Parathyroid adenoma (tissue), 2 donors: ENCODE data around the gene CCDC80.
A peak's percentile ranks its signal among the peaks of the same experiment; 100 is the strongest.

Experiments
- H2AFZ ChIP-seq: fragments of 300-600 bp; sonication (generic); one replicate; pipeline ENCODE4 v1.7.0; 2017; ENCODE audit warnings: antibody characterized with exemption, mild to moderate bottlenecking
- H3K27ac ChIP-seq: fragments of 300-600 bp; sonication (generic); one replicate; pipeline ENCODE4 v1.7.0; 2017
- H3K27me3 ChIP-seq: fragments of 300-600 bp; sonication (generic); one replicate; pipeline ENCODE4 v1.7.0; 2017; ENCODE audit warnings: low read length; ENCODE audit not compliant: control insufficient read depth, insufficient read depth
- H3K36me3 ChIP-seq: fragments of 300-600 bp; sonication (generic); one replicate; pipeline ENCODE4 v1.7.0; 2017; ENCODE audit warnings: low read length; ENCODE audit not compliant: control insufficient read depth, insufficient read depth
- H3K4me1 ChIP-seq: fragments of 300-600 bp; sonication (generic); one replicate; pipeline ENCODE4 v1.7.0; 2017; ENCODE audit warnings: control low read depth
- H3K4me2 ChIP-seq: fragments of 300-600 bp; sonication (generic); one replicate; pipeline ENCODE4 v1.7.0; 2017; ENCODE audit warnings: low read length
- H3K4me3 ChIP-seq: fragments of 300-600 bp; sonication (generic); one replicate; pipeline ENCODE4 v1.7.0; 2017; ENCODE audit warnings: low read depth, low read length
- H3K79me2 ChIP-seq: fragments of 300-600 bp; sonication (generic); one replicate; pipeline ENCODE4 v1.7.0; 2017; ENCODE audit warnings: control low read depth
- H3K9ac ChIP-seq: fragments of 300-600 bp; sonication (generic); one replicate; pipeline ENCODE4 v1.7.0; 2017; ENCODE audit warnings: mild to moderate bottlenecking
- H3K9me3 ChIP-seq: fragments of 300-600 bp; sonication (generic); one replicate; pipeline ENCODE4 v1.7.0; 2017; ENCODE audit warnings: low read length; ENCODE audit not compliant: control insufficient read depth
- CTCF ChIP-seq: fragments of 300-600 bp; sonication (generic); IDR thresholded peaks from one replicate; pipeline ENCODE4 v1.7.0; 2017; ENCODE audit warnings: antibody characterized with exemption, mild to moderate bottlenecking
- donor health status: primary hyperparathyroidism.

CCDC80 gene

GRCh38 chr3:112583105-112583504, 57.8 kb downstream of the CCDC80 start:
- no peak for TF ChIP-seq CTCF
- Histone ChIP-seq H3K4me2 (no peak overlapping the region), H3K4me3 (no peak overlapping the region), H3K9me3 (no peaks in the 10 kb centered on the region), H3K27ac (no peak overlapping the region), H2AFZ (no peak overlapping the region), H3K9ac (no peak overlapping the region), H3K79me2 (no peaks in the 10 kb centered on the region), H3K4me1 (no peaks in the 10 kb centered on the region), H3K36me3 (no peaks in the 10 kb centered on the region), H3K27me3 (no peaks in the 10 kb centered on the region)

GRCh38 chr3:112582244-112582874, 58.6 kb downstream of the CCDC80 start:
- Histone ChIP-seq H3K9ac (no peak overlapping the region), H3K79me2 (no peaks in the 10 kb centered on the region), H3K27me3 (no peaks in the 10 kb centered on the region), H3K9me3 (no peaks in the 10 kb centered on the region), H3K4me2 (no peak overlapping the region), H3K4me1 (no peaks in the 10 kb centered on the region), H3K36me3 (no peaks in the 10 kb centered on the region), H2AFZ (no peak overlapping the region), H3K4me3 (no peak overlapping the region), H3K27ac (no peak overlapping the region)
- peak; percentile 34 for TF ChIP-seq CTCF

GRCh38 chr3:112579697-112580096, 61.2 kb downstream of the CCDC80 start:
- H3K27ac ChIP-seq, result no peak overlapping the region
- H3K4me1 ChIP-seq, result no peaks in the 10 kb centered on the region
- no peak for TF ChIP-seq CTCF
- no peak overlapping the region for H3K4me2 ChIP-seq
- no peaks in the 10 kb centered on the region for H3K27me3 ChIP-seq
- H2AFZ ChIP-seq, result no peak overlapping the region
- H3K9me3 ChIP-seq, result no peaks in the 10 kb centered on the region
- H3K9ac ChIP-seq, result no peak overlapping the region
- H3K4me3 ChIP-seq, result no peak overlapping the region
- H3K79me2 ChIP-seq, result no peaks in the 10 kb centered on the region
- no peaks in the 10 kb centered on the region for H3K36me3 ChIP-seq

- no peak overlapping the region for H2AFZ ChIP-seq
- H3K9me3 ChIP-seq, result no peaks in the 10 kb centered on the region
- no peaks in the 10 kb centered on the region for H3K79me2 ChIP-seq
- H3K27me3 ChIP-seq, result no peaks in the 10 kb centered on the region
- no peaks in the 10 kb centered on the region for H3K4me1 ChIP-seq
- H3K9ac ChIP-seq, result no peak overlapping the region
- no peak overlapping the region for H3K27ac ChIP-seq
- no peak for TF ChIP-seq CTCF
- H3K36me3 ChIP-seq, result no peaks in the 10 kb centered on the region
- H3K4me3 ChIP-seq, result no peak overlapping the region
- no peak overlapping the region for H3K4me2 ChIP-seq
These were observed 61.7 kb downstream of the CCDC80 start for GRCh38 chr3:112579232-112579631.

GRCh38 chr3:112572701-112573100, 68.2 kb downstream of the CCDC80 start:
- H3K4me1 ChIP-seq, result no peaks in the 10 kb centered on the region
- no peak overlapping the region for H2AFZ ChIP-seq
- no peak overlapping the region for H3K4me2 ChIP-seq
- no peaks in the 10 kb centered on the region for H3K79me2 ChIP-seq
- H3K36me3 ChIP-seq, result no peaks in the 10 kb centered on the region
- H3K27me3 ChIP-seq, result no peaks in the 10 kb centered on the region
- no peak for TF ChIP-seq CTCF
- no peak overlapping the region for H3K27ac ChIP-seq
- no peak overlapping the region for H3K9ac ChIP-seq
- no peaks in the 10 kb centered on the region for H3K9me3 ChIP-seq
- H3K4me3 ChIP-seq, result no peak overlapping the region
